AG09309 (cell line): ENCODE measurements around the gene ZNF622.

Experiments used
- DNase-seq: peaks from one replicate; pipeline ENCODE4 v3.0.0-alpha.2; 2010; ENCODE audit warnings: low read depth
- H3K4me3 ChIP-seq: 2 replicates; pipeline ENCODE4 v1.5.1; 2011; ENCODE audit warnings: mild to moderate bottlenecking, low read depth, low read length, moderate library complexity; ENCODE audit not compliant: control insufficient read depth
- CTCF ChIP-seq: IDR thresholded peaks from 2 replicates; pipeline ENCODE4 v1.5.1; 2011; ENCODE audit warnings: mild to moderate bottlenecking, low read depth, low read length, inconsistent platforms; ENCODE audit not compliant: insufficient read depth, control insufficient read depth; ENCODE audit errors: missing control alignments

Gene ZNF622

DNA sequence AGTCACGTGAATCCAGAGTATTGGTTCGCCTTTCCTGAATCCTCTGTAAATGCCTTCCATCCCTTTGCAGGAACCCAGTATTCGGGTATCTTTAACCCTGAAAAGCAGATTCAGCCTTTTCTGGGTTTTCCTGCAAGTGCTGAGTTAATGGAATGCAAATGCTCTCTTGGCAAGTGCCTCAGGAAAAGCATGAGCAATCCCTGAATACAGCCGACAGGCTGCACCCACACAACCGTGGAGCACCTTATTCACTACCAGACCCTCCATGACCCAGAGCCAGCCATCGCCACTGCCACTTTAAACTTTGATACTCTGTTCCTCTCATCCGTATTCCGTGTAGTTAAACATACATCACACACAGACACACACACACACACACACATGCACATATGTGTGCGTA lies 54.4 kb downstream of the ZNF622 start:
- no peak for DNase-seq
- no peak for TF ChIP-seq CTCF
- H3K4me3 ChIP-seq = no peak overlapping the region

GRCh38 chr5:16410338-16410737 lies 55.3 kb downstream of the ZNF622 start:
- no peak for DNase-seq

GRCh38 chr5:16406630-16407029 lies 59.0 kb downstream of the ZNF622 start:
- H3K4me3 ChIP-seq = no peak overlapping the region
- DNase-seq = no peak
- no peak for TF ChIP-seq CTCF

More at GRCh38 chr5:16410338-16410737, 55.3 kb downstream of the ZNF622 start:
- TF ChIP-seq CTCF = no peak
- no peak overlapping the region for H3K4me3 ChIP-seq

DNA sequence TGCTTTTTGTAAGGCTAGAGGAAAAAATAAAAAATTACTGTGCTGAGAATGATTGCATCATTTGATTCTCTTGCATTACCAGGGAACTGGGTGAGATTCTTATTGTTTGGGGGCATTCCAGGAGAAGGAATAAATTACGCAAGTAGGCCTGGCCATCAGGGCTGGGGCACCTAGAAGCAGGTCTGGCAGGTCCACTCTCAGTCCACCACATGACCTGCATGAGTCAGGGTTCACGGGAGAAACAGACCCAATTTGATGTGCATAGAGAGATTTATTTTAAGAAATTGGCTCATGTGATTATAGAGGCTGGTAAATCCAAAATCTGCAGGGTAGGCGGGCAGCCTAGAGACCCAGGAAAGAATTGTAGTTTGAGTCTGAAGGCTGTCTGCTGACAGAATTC lies 59.6 kb downstream of the ZNF622 start:
- TF ChIP-seq CTCF = no peak
- DNase-seq = no peak
- H3K4me3 ChIP-seq = no peak overlapping the region
